ENCODE measurements around the gene NEURL4. TPM values are rescaled to one million over a fixed set of nuclear protein-coding genes. Genes with fewer than 3 reads are reported as not detected.
A peak's percentile ranks its signal among the peaks of the same experiment; 100 is the strongest.

The NEURL4 gene
- polyA plus RNA-seq, 6 donors from 2014 or later = 1.2 to 2.7 (median 1.9) TPM; not detected in 1

DNA sequence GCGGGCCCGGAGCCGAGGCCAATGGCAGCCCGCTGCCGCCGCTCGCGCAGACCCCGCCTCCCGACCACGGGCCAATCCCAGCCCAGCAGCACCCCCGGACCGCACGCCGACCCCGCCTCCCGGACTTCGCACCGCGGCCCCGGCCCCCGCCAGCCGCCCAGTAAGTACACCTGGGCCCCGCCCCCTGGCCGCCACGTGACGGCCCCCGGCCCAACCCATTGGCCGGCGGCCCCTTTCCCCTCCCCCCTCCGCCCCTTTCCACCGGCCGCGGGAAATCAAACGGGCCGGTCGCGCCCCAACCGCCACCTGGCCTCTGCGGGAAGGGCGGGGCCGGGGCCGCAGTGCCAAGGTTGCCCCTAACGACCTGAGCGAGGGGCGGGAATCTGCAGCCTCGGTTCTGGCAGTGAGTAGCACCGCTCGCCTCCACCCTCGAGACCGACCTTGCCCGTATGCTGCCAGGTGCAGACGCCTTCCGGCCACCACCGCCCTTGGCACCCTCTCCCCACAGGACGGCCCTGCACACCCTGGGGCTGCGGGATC lies 34.5 kb downstream of the NEURL4 start, which contains the start of gene YBX2:
YBX2 (minus strand) TSS at position 26 of the 540 bp plus-strand sequence. CDS start 139 bp downstream, outside the sequence.
- no peaks in the 10 kb centered on the region for H3K36me3 Mint-ChIP-seq
- peaks cover 0 to 1% (median 0%) of the 10 kb centered on the region in 7 donors for H3K9me3 Mint-ChIP-seq
- peak within 1 kb of the TSS; percentile 76 to 93 (median 89) for H3K4me3 Mint-ChIP-seq
- peaks cover 23 to 61% (median 49%) of the 10 kb centered on the region in 3 donors for H3K27me3 Mint-ChIP-seq
- H3K4me1 Mint-ChIP-seq = peaks cover 7 to 26% (median 22%) of the 10 kb centered on the region in 3 donors
- peak; percentile 72 for ATAC-seq (ENCODE audit: low read depth in 2 of 2)
- peak within 1 kb of the TSS in 5 of 6 donors; percentile 12 to 83 (median 79) for H3K27ac Mint-ChIP-seq
- DNase-seq = peak; percentile 62

DNA sequence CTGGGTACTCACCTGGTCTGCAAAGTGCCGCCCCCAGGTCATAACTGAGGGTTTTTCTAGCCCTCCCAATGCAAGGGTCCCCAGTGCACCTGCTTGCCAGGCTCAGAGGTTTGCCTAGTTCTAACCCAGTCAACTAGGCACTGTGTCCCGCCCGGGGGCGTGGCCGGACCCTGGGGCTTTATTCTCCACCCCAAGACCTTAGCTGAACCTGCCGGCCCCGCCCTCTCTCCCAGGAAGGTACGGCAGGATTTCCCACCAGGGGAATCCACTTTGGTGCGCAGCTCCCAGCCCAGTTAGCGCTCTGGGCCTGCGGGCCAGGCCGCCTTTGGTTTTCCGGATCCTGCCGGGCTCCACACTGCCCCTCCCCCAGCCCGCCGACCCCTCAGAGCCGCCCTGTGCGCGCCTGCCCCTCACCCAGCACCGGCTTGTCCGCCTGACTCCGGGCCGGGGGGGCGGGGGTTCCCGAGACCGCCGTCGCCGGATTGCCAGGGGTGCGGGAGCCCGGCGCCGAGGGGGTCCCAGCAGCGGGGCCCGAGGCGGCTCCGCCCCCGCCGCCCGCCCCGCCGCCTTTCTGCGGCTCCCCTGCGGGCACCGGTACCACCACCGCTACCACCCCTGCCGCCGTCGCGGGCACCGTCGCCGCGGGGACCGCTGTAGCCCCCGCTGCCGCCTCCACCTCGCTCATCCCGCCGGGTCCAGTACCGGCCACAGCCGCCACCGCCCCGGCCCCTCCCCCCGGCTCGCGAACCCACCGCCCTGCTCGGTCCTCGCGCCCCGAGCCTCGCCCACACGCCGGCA lies 35.1 kb downstream of the NEURL4 start:
- H3K9me3 Mint-ChIP-seq = peaks cover 0 to 1% (median 0%) of the 10 kb centered on the region in 7 donors
- H3K27ac Mint-ChIP-seq = peak overlapping the region in 1 of 6 donors; percentile 83
- H3K4me1 Mint-ChIP-seq = peaks cover 7 to 26% (median 22%) of the 10 kb centered on the region in 3 donors
- peaks cover 23 to 61% (median 48%) of the 10 kb centered on the region in 3 donors for H3K27me3 Mint-ChIP-seq
- no peaks in the 10 kb centered on the region for H3K36me3 Mint-ChIP-seq
- H3K4me3 Mint-ChIP-seq = peak overlapping the region; percentile 11 to 91 (median 76)
- peak; percentile 3 to 7 for ATAC-seq (ENCODE audit: low read depth in 2 of 2)
- no peak for DNase-seq

DNA sequence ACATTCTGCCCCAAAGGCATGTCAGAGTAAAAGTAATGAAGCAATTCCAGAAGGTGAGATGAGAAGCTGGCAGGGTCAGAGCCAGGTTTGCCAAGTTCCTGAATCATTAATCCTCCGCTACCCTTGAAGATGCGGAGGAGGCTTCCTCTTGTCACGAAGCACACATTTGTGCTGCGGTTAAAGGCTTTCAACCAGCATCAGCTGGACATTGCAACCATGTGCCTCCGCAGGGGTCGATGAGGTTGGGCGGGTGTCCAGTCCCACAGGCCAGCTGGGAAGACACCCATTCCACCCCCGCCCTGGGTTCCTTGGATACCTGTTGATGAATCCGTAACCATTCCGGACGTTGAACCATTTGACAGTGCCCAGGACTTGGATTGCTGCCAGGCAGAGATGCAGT lies 36.0 kb downstream of the NEURL4 start:
- H3K4me1 Mint-ChIP-seq = peaks cover 7 to 26% (median 22%) of the 10 kb centered on the region in 3 donors
- DNase-seq (no peak), ATAC-seq (ENCODE audit: low read depth in 2 of 2) (no peak)
- peaks cover 0 to 1% (median 0%) of the 10 kb centered on the region in 7 donors for H3K9me3 Mint-ChIP-seq
- H3K36me3 Mint-ChIP-seq = no peaks in the 10 kb centered on the region
- H3K4me3 Mint-ChIP-seq = peak overlapping the region in 5 of 8 donors; percentile 11 to 87 (median 70)
- no peak overlapping the region for H3K27ac Mint-ChIP-seq
- H3K27me3 Mint-ChIP-seq = peaks cover 27 to 67% (median 54%) of the 10 kb centered on the region in 3 donors

GRCh38 chr17:7292729-7293128 lies 36.4 kb downstream of the NEURL4 start:
- H3K36me3 Mint-ChIP-seq = no peaks in the 10 kb centered on the region
- DNase-seq = no peak
- H3K27ac Mint-ChIP-seq = no peak overlapping the region
- H3K9me3 Mint-ChIP-seq = peaks cover 0 to 1% (median 0%) of the 10 kb centered on the region in 7 donors
- H3K4me3 Mint-ChIP-seq = peak overlapping the region in 1 of 8 donors; percentile 70
- no peak for ATAC-seq (ENCODE audit: low read depth in 2 of 2)
- peaks cover 32 to 72% (median 58%) of the 10 kb centered on the region in 3 donors for H3K27me3 Mint-ChIP-seq
- peaks cover 7 to 26% (median 22%) of the 10 kb centered on the region in 3 donors for H3K4me1 Mint-ChIP-seq

- DNase-seq (no peak), ATAC-seq (ENCODE audit: low read depth in 2 of 2) (no peak)
- Mint-ChIP-seq H3K9me3 (peaks cover 0 to 1% (median 0%) of the 10 kb centered on the region in 7 donors), H3K36me3 (no peaks in the 10 kb centered on the region), H3K27ac (no peak overlapping the region), H3K4me3 (no peak overlapping the region), H3K27me3 (peaks cover 32 to 77% (median 58%) of the 10 kb centered on the region in 3 donors), H3K4me1 (peaks cover 7 to 26% (median 22%) of the 10 kb centered on the region in 3 donors)
Observed at GRCh38 chr17:7292194-7292593, 36.9 kb downstream of the NEURL4 start.

DNA sequence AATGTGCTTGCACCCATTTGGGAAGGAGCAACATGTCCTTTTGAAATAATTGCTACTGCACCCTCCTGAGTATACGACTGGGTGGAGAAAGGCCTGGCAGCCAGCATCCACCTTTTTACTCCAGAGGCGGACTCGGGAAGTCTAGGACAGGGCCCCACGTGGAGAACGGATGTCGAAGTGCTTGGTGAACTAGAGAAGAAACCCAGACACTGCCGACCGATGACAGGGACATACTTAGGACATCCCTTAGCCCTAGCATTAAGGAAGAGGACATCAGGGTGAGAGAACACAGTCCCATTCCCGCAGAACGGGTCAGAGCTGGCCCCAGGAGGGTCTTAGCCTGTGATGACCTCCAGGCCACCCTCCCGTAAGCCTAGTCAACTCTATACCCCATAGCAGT lies 38.5 kb downstream of the NEURL4 start:
- Mint-ChIP-seq H3K4me1 (peaks cover 7 to 20% (median 14%) of the 10 kb centered on the region in 3 donors), H3K36me3 (no peaks in the 10 kb centered on the region), H3K4me3 (peak overlapping the region in 1 of 8 donors; percentile 21), H3K27ac (no peak overlapping the region), H3K27me3 (peaks cover 36 to 78% (median 57%) of the 10 kb centered on the region in 3 donors), H3K9me3 (peaks cover 0 to 1% (median 0%) of the 10 kb centered on the region in 7 donors)
- DNase-seq (no peak), ATAC-seq (ENCODE audit: low read depth in 2 of 2) (no peak)

- Mint-ChIP-seq H3K27me3 (peaks cover 33 to 78% (median 55%) of the 10 kb centered on the region in 3 donors), H3K4me1 (peaks cover 4 to 15% (median 11%) of the 10 kb centered on the region in 3 donors), H3K9me3 (peaks cover 0 to 1% (median 0%) of the 10 kb centered on the region in 7 donors), H3K4me3 (peak overlapping the region in 1 of 8 donors; percentile 21), H3K27ac (no peak overlapping the region), H3K36me3 (no peaks in the 10 kb centered on the region)
- no peak for DNase-seq
- ATAC-seq (ENCODE audit: low read depth in 2 of 2) = no peak
Observed at GRCh38 chr17:7290166-7290565, 39.0 kb downstream of the NEURL4 start.

GRCh38 chr17:7289256-7290032 lies 39.7 kb downstream of the NEURL4 start:
- Mint-ChIP-seq H3K27ac (no peak overlapping the region), H3K4me3 (peak overlapping the region in 1 of 8 donors; percentile 61), H3K4me1 (peaks cover 0 to 11% (median 6%) of the 10 kb centered on the region in 3 donors), H3K36me3 (no peaks in the 10 kb centered on the region), H3K27me3 (peaks cover 29 to 81% (median 51%) of the 10 kb centered on the region in 3 donors), H3K9me3 (peaks cover 0 to 1% (median 0%) of the 10 kb centered on the region in 7 donors)
- ATAC-seq (ENCODE audit: low read depth in 2 of 2) (no peak), DNase-seq (no peak)

DNA sequence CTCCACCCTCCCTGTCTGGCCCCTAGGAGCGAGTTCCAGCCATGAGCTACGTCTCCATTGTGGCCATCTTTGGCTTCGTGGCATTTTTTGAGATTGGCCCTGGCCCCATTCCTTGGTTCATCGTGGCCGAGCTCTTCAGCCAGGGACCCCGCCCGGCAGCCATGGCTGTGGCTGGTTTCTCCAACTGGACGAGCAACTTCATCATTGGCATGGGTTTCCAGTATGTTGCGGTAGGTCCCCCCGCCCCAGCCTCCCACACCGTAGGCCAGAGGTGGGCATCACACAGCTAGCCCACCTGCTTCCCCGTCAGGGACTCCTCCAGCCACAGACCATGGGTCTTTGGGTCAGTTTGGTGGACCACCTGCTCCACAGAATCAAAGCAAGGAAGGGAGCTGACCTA lies 43.5 kb downstream of the NEURL4 start:
- ATAC-seq (ENCODE audit: low read depth in 2 of 2) (no peak), DNase-seq (no peak)
- Mint-ChIP-seq H3K9me3 (no peaks in the 10 kb centered on the region), H3K36me3 (no peaks in the 10 kb centered on the region), H3K4me1 (peaks cover 12 to 27% (median 22%) of the 10 kb centered on the region in 3 donors), H3K27ac (no peak overlapping the region), H3K27me3 (peaks cover 26 to 85% (median 50%) of the 10 kb centered on the region in 3 donors), H3K4me3 (no peak overlapping the region)

- ATAC-seq (ENCODE audit: low read depth in 2 of 2) = no peak
- Mint-ChIP-seq H3K4me1 (peaks cover 18 to 35% (median 29%) of the 10 kb centered on the region in 3 donors), H3K27ac (no peak overlapping the region), H3K9me3 (no peaks in the 10 kb centered on the region), H3K36me3 (no peaks in the 10 kb centered on the region), H3K27me3 (peaks cover 26 to 77% (median 42%) of the 10 kb centered on the region in 3 donors), H3K4me3 (no peak overlapping the region)
- no peak for DNase-seq
Observed at GRCh38 chr17:7284911-7285310, 44.2 kb downstream of the NEURL4 start.

DNA sequence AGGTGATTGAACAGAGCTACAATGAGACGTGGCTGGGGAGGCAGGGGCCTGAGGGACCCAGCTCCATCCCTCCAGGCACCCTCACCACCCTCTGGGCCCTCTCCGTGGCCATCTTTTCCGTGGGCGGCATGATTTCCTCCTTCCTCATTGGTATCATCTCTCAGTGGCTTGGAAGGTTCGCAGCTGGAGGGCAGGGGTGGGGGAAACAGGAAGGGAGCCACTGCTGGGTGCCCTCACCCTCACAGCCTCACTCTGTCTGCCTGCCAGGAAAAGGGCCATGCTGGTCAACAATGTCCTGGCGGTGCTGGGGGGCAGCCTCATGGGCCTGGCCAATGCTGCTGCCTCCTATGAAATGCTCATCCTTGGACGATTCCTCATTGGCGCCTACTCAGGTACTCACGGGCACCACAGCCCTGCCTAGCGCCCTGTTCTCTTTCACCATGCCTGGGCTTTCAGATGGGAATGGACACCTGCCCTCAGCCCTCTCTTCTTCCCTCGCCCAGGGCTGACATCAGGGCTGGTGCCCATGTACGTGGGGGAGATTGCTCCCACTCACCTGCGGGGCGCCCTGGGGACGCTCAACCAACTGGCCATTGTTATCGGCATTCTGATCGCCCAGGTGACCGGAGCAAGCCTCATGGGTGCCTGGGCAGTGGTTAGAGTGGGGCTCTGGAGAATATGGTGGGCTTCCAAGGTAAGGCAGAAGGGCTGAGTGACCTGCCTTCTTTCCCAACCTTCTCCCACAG lies 45.5 kb downstream of the NEURL4 start:
- peaks cover 26 to 72% (median 37%) of the 10 kb centered on the region in 3 donors for H3K27me3 Mint-ChIP-seq
- no peak for DNase-seq
- H3K4me3 Mint-ChIP-seq = peak overlapping the region in 3 of 8 donors; percentile 44 to 81 (median 64)
- no peaks in the 10 kb centered on the region for H3K9me3 Mint-ChIP-seq
- H3K36me3 Mint-ChIP-seq = no peaks in the 10 kb centered on the region
- ATAC-seq (ENCODE audit: low read depth in 2 of 2) = no peak
- peaks cover 18 to 37% (median 30%) of the 10 kb centered on the region in 3 donors for H3K4me1 Mint-ChIP-seq
- peak overlapping the region in 1 of 6 donors; percentile 86 for H3K27ac Mint-ChIP-seq

- no peaks in the 10 kb centered on the region for H3K36me3 Mint-ChIP-seq
- H3K27me3 Mint-ChIP-seq = peaks cover 19 to 64% (median 29%) of the 10 kb centered on the region in 3 donors
- ATAC-seq (ENCODE audit: low read depth in 2 of 2) (no peak), DNase-seq (no peak)
- H3K27ac Mint-ChIP-seq = peak overlapping the region in 1 of 6 donors; percentile 42
- peaks cover 18 to 37% (median 30%) of the 10 kb centered on the region in 3 donors for H3K4me1 Mint-ChIP-seq
- H3K4me3 Mint-ChIP-seq = peak overlapping the region in 7 of 8 donors; percentile 3 to 80 (median 60)
- H3K9me3 Mint-ChIP-seq = no peaks in the 10 kb centered on the region
Observed at GRCh38 chr17:7282752-7283321, 46.3 kb downstream of the NEURL4 start.
